Stimulated activated CD4-positive, alpha-beta T cell treated with anti-CD3 and anti-CD28 coated beads, TNF-alpha, amount 100 ng/mL, for 24 hours (primary cell): ENCODE results near the gene DUSP14.

Experiments
- DNase-seq, 3 experiments: peaks; one replicate each; pipeline ENCODE4 v3.0.0-alpha.2; 2020; ENCODE audit warnings: low read depth in 3 of 3

Gene DUSP14

DNA sequence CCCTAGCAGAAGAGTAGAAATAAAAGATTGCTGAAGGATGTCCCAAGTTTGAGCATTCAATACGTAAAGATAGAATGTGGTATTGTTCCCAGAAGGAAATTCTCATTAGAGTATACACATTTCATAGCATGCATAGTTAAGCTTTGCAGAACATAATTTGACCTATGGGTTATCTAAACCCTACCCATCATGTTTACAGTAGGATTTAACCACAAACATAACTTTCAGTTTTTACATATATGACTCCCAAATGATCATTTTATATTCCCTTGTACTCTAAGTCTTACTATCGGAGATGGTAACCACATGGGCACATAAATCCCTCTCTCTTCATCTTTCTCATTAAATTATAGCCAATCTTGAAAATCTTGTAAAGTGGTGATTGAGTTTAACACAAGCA, 68.6 kb downstream of the DUSP14 start:
- no peak for DNase-seq

- no peak for DNase-seq
Observed at GRCh38 chr17:37562016-37562745, 72.5 kb downstream of the DUSP14 start.
